ENCODE results near the gene SLC39A8.
A peak's percentile ranks its signal among the peaks of the same experiment; 100 is the strongest.

Gene SLC39A8

GRCh38 chr4:102263024-102263787 is 82.1 kb downstream of the SLC39A8 start:
- H3K4me3 ChIP-seq (ENCODE audit: low read depth, low read length): no peak overlapping the region
- H3K27ac ChIP-seq: no peak overlapping the region
- no peaks in the 10 kb centered on the region for H3K36me3 ChIP-seq (replicated peaks)
- peak; percentile 40 for DNase-seq
- no peaks in the 10 kb centered on the region for H3K27me3 ChIP-seq (replicated peaks)
- in situ Hi-C loops (cut with HindIII; ENCODE audit: low pct_ligation_motif_present, low sequenced_read_pairs): no loop called here
- TF ChIP-seq CTCF (IDR thresholded peaks at IDR 0.05; ENCODE audit: low read depth, low read length, missing control alignments): peak; percentile 61

DNA sequence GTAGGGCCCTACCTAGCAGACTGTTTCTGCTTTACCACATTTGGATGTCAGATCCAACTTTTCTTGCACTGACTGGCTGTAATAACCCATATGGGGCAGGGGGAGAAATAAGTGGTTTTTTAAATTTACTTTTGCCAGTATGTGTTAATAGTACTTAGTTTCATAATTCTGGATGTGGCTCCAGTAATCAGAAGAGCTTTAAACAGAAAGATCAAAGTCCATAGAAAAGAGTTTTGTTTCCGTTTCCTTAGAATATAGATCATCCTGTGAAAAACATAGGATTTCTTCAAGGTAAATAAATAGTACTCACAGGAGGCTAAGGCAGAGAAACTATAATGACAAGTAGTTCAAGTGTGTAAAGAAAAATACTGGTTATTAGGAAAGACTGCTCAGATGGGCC is 85.6 kb downstream of the SLC39A8 start:
- TF ChIP-seq CTCF (IDR thresholded peaks at IDR 0.05; ENCODE audit: low read depth, low read length, missing control alignments): no peak
- in situ Hi-C loops (cut with HindIII; ENCODE audit: low pct_ligation_motif_present, low sequenced_read_pairs): no loop called here
- no peak for DNase-seq
- Histone ChIP-seq H3K27ac (no peak overlapping the region), H3K36me3 (replicated peaks) (no peaks in the 10 kb centered on the region), H3K4me3 (ENCODE audit: low read depth, low read length) (no peak overlapping the region), H3K27me3 (replicated peaks) (no peaks in the 10 kb centered on the region)

DNA sequence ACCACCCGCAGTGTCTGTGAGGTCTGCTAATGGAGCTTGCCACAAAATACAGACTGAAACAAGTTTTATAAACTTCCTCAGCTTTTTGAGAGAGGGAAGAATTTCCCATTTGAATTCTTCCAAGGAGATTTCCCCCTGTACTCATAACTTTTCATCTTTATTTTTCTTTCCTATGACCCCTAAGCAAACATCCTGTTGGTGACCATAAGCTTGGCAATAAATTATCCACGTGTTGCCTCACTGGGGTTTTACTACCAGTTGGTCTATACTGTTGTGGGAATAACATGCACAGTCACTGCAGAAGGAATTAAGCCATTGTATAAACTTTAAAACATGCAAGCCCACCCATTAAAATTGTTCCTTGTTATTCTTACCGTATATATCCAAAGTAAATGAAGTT is 86.2 kb downstream of the SLC39A8 start:
- no peak overlapping the region for H3K4me3 ChIP-seq (ENCODE audit: low read depth, low read length)
- no peak overlapping the region for H3K27ac ChIP-seq
- in situ Hi-C loops (cut with HindIII; ENCODE audit: low pct_ligation_motif_present, low sequenced_read_pairs): no loop called here
- H3K27me3 ChIP-seq (replicated peaks): no peaks in the 10 kb centered on the region
- TF ChIP-seq CTCF (IDR thresholded peaks at IDR 0.05; ENCODE audit: low read depth, low read length, missing control alignments): no peak
- no peaks in the 10 kb centered on the region for H3K36me3 ChIP-seq (replicated peaks)
- no peak for DNase-seq

- in situ Hi-C loops (cut with HindIII; ENCODE audit: low pct_ligation_motif_present, low sequenced_read_pairs): no loop called here
- no peaks in the 10 kb centered on the region for H3K27me3 ChIP-seq (replicated peaks)
- no peaks in the 10 kb centered on the region for H3K36me3 ChIP-seq (replicated peaks)
- TF ChIP-seq CTCF (IDR thresholded peaks at IDR 0.05; ENCODE audit: low read depth, low read length, missing control alignments): no peak
- H3K27ac ChIP-seq: no peak overlapping the region
- DNase-seq: no peak
- no peak overlapping the region for H3K4me3 ChIP-seq (ENCODE audit: low read depth, low read length)
Observed at GRCh38 chr4:102256321-102256720, 89.0 kb downstream of the SLC39A8 start.

- Histone ChIP-seq H3K27me3 (replicated peaks) (no peaks in the 10 kb centered on the region), H3K36me3 (replicated peaks) (no peaks in the 10 kb centered on the region), H3K27ac (no peak overlapping the region), H3K4me3 (ENCODE audit: low read depth, low read length) (no peak overlapping the region)
- no peak for TF ChIP-seq CTCF (IDR thresholded peaks at IDR 0.05; ENCODE audit: low read depth, low read length, missing control alignments)
- no peak for DNase-seq
- in situ Hi-C loops (cut with HindIII; ENCODE audit: low pct_ligation_motif_present, low sequenced_read_pairs): no loop called here
Observed at GRCh38 chr4:102253860-102254259, 91.4 kb downstream of the SLC39A8 start.

GRCh38 chr4:102252171-102252570 is 93.1 kb downstream of the SLC39A8 start:
- no peak for TF ChIP-seq CTCF (IDR thresholded peaks at IDR 0.05; ENCODE audit: low read depth, low read length, missing control alignments)
- Histone ChIP-seq H3K27me3 (replicated peaks) (no peaks in the 10 kb centered on the region), H3K4me3 (ENCODE audit: low read depth, low read length) (no peak overlapping the region), H3K27ac (no peak overlapping the region), H3K36me3 (replicated peaks) (no peaks in the 10 kb centered on the region)
- in situ Hi-C loops (cut with HindIII; ENCODE audit: low pct_ligation_motif_present, low sequenced_read_pairs): no loop called here
- no peak for DNase-seq
